MM.1S (cell line): ENCODE data around the gene PBX3.

ENCODE experiments used
- EZH2 ChIP-seq: fragments of 300-600 bp; sonication (generic); optimal IDR thresholded peaks from 2 replicates; pipeline ENCODE3; 2017; ENCODE audit warnings: low read depth, mild to moderate bottlenecking, antibody characterized with exemption, low read length, mixed read lengths
- EZH2phosphoT487 ChIP-seq: fragments of 300-600 bp; sonication (generic); IDR thresholded peaks from 2 replicates; pipeline ENCODE4 v1.6.1; 2018; ENCODE audit warnings: antibody characterized with exemption, low read length
- TF ChIP-seq, protein P1 (sequence below): fragments of 300-600 bp; sonication (generic); IDR thresholded peaks from 2 replicates; pipeline ENCODE4 v1.5.1; 2016; ENCODE audit warnings: antibody characterized with exemption, low read length, mixed read lengths

DNA sequence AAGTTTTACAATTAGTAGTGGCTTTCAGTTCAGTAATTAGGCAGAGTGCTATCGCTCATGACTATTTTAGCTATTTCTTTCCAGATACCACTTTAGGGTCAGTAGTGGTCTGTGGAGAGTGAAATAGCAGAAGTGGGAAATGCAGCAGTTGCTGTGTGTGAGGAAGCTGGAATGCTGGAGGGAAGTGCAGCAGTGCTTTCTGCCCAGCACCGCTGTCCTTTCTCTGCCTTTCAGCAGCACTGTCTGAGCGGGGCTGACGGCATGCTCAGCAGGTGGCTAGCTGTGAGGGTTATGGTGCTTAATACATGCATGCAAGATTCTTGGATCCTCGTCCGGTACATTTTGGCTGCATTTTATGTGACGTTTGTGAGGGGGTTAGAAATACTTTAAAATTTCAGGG lies 213.9 kb downstream of the PBX3 start:
- TF ChIP-seq, protein P1, sequence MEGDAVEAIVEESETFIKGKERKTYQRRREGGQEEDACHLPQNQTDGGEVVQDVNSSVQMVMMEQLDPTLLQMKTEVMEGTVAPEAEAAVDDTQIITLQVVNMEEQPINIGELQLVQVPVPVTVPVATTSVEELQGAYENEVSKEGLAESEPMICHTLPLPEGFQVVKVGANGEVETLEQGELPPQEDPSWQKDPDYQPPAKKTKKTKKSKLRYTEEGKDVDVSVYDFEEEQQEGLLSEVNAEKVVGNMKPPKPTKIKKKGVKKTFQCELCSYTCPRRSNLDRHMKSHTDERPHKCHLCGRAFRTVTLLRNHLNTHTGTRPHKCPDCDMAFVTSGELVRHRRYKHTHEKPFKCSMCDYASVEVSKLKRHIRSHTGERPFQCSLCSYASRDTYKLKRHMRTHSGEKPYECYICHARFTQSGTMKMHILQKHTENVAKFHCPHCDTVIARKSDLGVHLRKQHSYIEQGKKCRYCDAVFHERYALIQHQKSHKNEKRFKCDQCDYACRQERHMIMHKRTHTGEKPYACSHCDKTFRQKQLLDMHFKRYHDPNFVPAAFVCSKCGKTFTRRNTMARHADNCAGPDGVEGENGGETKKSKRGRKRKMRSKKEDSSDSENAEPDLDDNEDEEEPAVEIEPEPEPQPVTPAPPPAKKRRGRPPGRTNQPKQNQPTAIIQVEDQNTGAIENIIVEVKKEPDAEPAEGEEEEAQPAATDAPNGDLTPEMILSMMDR = no peak
- TF ChIP-seq EZH2phosphoT487 (no peak), EZH2 (no peak)
